Heart right ventricle (tissue), 16 donors: ENCODE measurements around the gene CYB5RL. TPM values are rescaled to one million over a fixed set of nuclear protein-coding genes. Genes with fewer than 3 reads are reported as not detected.

Source experiments
- ATAC-seq, 8 donors: fragments of 200-7000 bp; cut with Tn5 transposase; one replicate each; pipeline ENCODE4 v1.9.1; 2020; ENCODE audit warnings: mild to moderate bottlenecking in 8 of 8, moderate library complexity in 8 of 8, moderate number of reproducible peaks in 1 of 8
- DNase-seq, 2 donors: peaks; one replicate each; pipeline ENCODE4 v3.0.0-alpha.2; 2020
- H3K27ac ChIP-seq, 10 donors: fragments of 200-600 bp; sonication (generic) in 2 of 10; one replicate each; pipeline versions ENCODE4 v1.5.0 to v1.8.0; 2020 to 2022; ENCODE audit warnings: mild to moderate bottlenecking in 3 of 10
- H3K27me3 ChIP-seq, 7 donors: fragments of 200-600 bp; one replicate each; pipeline ENCODE4 v1.8.0; 2021 to 2022; ENCODE audit warnings: mild to moderate bottlenecking in 2 of 7
- H3K36me3 ChIP-seq, 9 donors: fragments of 200-600 bp; sonication (generic) in 1 of 9; one replicate each; pipeline versions ENCODE4 v1.5.0 to v1.8.0; 2020 to 2022; ENCODE audit warnings: mild to moderate bottlenecking in 2 of 9
- H3K4me1 ChIP-seq, 9 donors: fragments of 200-600 bp; sonication (generic) in 1 of 9; one replicate each; pipeline versions ENCODE4 v1.5.0 to v1.8.0; 2020 to 2022; ENCODE audit warnings: mild to moderate bottlenecking in 4 of 9
- H3K4me3 ChIP-seq, 10 donors: fragments of 200-600 bp; sonication (generic) in 2 of 10; one replicate each; pipeline versions ENCODE4 v1.5.0 to v1.8.0; 2020 to 2022; ENCODE audit warnings: mild to moderate bottlenecking in 7 of 10, moderate library complexity in 2 of 10
- H3K9me3 ChIP-seq, 11 donors: fragments of 200-600 bp in 10 of 11; sonication (generic) in 2 of 11; one replicate each; pipeline versions ENCODE4 v1.5.0 to v1.8.0; 2013 to 2022; ENCODE audit warnings: mild to moderate bottlenecking in 2 of 11, control low read depth in 1 of 11, moderate library complexity in 1 of 11
- WGBS, 2 donors: extraction: QIAGEN DNeasy Blood & Tissue Kit; methylation state at CpG; one replicate each; pipeline ENCODE4 v1.1.7; 2013; ENCODE audit warnings: inconsistent platforms in 1 of 2; 5-methylcytosine and 5-hydroxymethylcytosine counted together
- intact Hi-C, 10 donors: fragments of 100-400 bp; cut with DNase I; formaldehyde crosslinking; loops; one replicate each; pipeline versions ENCODE4 v1.11.1 to v1.14.2; 2022
- polyA plus RNA-seq, 2 donors: library from polyadenylated mRNA; stranded (reverse); fragments of 200-250 nt; gene quantifications; one replicate each; pipeline ENCODE4 v1.2.3, GENCODE V29; 2013
- total RNA-seq, 10 donors: library from RNA; stranded (reverse); fragmentation: NEBNext Ultra II Directional in 3 of 10; extraction: Animal tissue kit (Norgen Biotek cat#: 25700) in 3 of 10; gene quantifications; one replicate each; pipeline versions ENCODE4 v1.2.1 to v1.2.4, GENCODE V29; 2021 to 2023
- TF ChIP-seq, protein P1 (sequence below), 9 donors: fragments of 200-600 bp; sonication (generic) in 2 of 9; IDR thresholded peaks; one replicate each; pipeline versions ENCODE4 v1.5.0 to v1.8.0; 2021 to 2022; ENCODE audit warnings: antibody characterized with exemption in 9 of 9, mild to moderate bottlenecking in 5 of 9, moderate library complexity in 1 of 9
- donor health status: Arrhythmogenic right ventricular cardiomyopathy.
- donor health status: ischemic (EF 13 %, LVEDD 7.1; RV severe dilation, severe dysfunction).
- donor health status: healthy with polysubstance abuse.
- donor health status: DM: no; HTN: yes; CAD: no.
- donor health status: DM: no; HTN: no; CAD: no.
- donor health status: ischemic (EF 25% LVEDD 6.9; RV normal size, moderate dysfunction).
- donor health status: ischemic (EF 25% LVEDD 5.7; RV mildly dilated, moderate dysfunction).
- donor health status: healthy.
- donor health status: DM: yes; HTN: yes; CAD: no.
- donor health status: Ischemic cardiomyopathy.
- donor health status: ischemic (EF 35%, LVEDD 5.7; RV mildly dilated, moderate dysfunction).
- donor health status: nonischemic (EF 11% LVEDD 7.7; RV severe dilation, severe dysfunction).
- donor health status: DM: yes; HTN: yes; CAD: no.
- donor health status: PGD.
- donor health status: ischemic (EF 29% LVEDD 5.4; RV normal size, mild dysfunction).
- donor health status: nonischemic (EF 23%, LVEDD 6.1; RV moderate dilation, normal function).

CYB5RL gene
- total and polyA plus RNA-seq, 12 donors = 0.99 to 8.3 (median 5.4) TPM

DNA sequence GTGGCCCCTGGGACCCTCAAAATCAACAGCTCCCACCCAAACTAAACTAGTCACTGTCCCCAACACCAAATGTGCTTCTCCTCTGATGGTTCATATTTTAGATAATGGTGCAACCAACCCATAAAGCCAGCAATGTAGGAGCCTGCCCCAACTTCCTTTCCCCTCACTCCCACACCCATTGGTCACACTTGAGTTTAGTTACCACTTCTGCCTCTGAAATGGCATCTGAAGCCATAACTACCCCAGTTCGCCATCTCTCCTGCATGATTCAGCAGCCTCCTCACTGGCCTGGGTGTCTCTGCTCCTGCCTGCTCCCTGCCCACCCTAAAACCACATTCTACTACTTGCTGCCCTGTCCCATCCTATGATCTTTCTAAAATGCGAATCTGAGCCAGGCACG, 43.6 kb downstream of the CYB5RL start:
- Histone ChIP-seq H3K9me3 (no peaks in the 10 kb centered on the region), H3K4me1 (peaks cover 0 to 17% (median 8%) of the 10 kb centered on the region in 9 donors), H3K27me3 (no peaks in the 10 kb centered on the region), H3K4me3 (no peak overlapping the region), H3K27ac (no peak overlapping the region), H3K36me3 (no peaks in the 10 kb centered on the region)
- intact Hi-C loops = no loop called here
- TF ChIP-seq, protein P1, sequence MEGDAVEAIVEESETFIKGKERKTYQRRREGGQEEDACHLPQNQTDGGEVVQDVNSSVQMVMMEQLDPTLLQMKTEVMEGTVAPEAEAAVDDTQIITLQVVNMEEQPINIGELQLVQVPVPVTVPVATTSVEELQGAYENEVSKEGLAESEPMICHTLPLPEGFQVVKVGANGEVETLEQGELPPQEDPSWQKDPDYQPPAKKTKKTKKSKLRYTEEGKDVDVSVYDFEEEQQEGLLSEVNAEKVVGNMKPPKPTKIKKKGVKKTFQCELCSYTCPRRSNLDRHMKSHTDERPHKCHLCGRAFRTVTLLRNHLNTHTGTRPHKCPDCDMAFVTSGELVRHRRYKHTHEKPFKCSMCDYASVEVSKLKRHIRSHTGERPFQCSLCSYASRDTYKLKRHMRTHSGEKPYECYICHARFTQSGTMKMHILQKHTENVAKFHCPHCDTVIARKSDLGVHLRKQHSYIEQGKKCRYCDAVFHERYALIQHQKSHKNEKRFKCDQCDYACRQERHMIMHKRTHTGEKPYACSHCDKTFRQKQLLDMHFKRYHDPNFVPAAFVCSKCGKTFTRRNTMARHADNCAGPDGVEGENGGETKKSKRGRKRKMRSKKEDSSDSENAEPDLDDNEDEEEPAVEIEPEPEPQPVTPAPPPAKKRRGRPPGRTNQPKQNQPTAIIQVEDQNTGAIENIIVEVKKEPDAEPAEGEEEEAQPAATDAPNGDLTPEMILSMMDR (IDR thresholded peaks at IDR 0.05) = no peak
- no peak for ATAC-seq
- WGBS, 2 donors = 91 to 96% methylated on average over 3 of the region's 3 CpGs
- DNase-seq = no peak

DNA sequence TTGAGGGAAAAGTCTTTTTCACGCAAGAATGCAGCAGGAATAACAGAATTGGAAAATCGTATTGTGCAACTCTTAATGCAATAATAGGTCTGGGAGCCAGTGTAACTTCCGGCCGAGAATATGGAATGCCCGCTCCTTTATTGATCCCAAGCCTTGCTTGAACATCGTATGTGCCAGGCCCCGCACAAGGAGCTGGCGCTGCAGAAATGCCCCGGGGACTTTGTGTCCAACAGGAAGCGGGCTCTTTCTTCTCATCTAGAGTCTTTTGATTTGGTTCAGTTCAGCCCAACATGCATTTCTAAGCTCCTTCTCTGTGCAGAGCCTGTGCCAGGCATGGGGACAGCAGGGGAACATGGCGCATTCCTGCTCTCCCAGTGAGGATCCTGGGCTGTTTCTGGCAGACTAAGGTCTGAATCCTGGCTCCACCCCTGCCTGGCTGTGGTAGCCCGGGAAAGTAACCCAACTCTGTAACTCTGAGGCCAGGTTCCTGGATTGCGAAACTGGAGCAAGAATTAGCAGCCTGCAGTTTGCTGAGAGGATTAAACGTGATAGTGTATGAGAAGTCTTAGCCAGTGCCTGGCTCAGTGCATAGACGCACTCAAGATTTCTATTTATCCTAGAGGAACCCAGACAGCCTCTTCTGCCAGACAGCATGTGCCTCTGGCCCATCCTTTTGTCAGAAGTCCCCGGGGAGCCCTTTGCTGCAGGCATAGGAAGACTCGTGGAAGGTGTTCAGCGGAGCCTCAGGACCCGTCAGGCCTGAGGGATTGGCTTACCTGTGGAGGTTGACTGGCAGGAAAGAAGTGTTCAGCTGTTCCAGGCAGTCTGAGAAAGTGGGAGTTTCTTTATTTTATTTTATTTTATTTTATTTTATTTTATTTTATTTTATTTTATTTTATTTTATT, 46.0 kb downstream of the CYB5RL start:
- 62 to 68% methylated on average over 19 of the region's 19 CpGs for WGBS, 2 donors
- H3K27ac ChIP-seq = peak overlapping the region in 1 of 10 donors; percentile 7
- no peaks in the 10 kb centered on the region for H3K9me3 ChIP-seq
- no peak overlapping the region for H3K4me3 ChIP-seq
- H3K4me1 ChIP-seq = peaks cover 0 to 11% (median 4%) of the 10 kb centered on the region in 9 donors
- TF ChIP-seq, protein P1 (IDR thresholded peaks at IDR 0.05) = no peak
- intact Hi-C loops = no loop called here
- ATAC-seq (peak in 7 of 8 donors; percentile 39 to 87 (median 72)), DNase-seq (peak in 1 of 2 donors; percentile 31)
- no peaks in the 10 kb centered on the region for H3K36me3 ChIP-seq
- no peaks in the 10 kb centered on the region for H3K27me3 ChIP-seq

DNA sequence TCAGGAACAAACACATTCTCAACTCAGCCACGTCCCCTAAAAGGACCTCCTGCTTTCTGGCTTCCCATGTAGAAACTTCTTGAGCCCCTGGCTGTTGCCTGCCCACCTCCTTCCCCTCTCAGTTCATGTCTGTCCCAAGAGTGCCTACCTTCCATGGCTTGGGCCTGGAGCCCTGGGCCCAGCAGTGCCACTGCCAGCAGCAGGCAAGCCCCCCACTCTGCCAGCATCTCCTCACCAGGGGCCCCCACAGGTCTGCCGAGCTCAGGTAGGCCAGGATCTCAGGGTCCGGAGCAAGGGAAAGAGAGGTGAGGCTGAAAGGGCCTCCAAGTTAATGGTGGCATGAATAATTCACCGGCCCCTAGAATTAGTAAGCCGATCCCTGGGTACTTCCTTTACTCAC, 47.1 kb downstream of the CYB5RL start, which contains the start of gene CDCP2:
TSS of gene CDCP2 (minus strand) at position 305 of the 400 bp plus-strand sequence. CDS start at position 227, 78 bp downstream.
- TF ChIP-seq, protein P1 (IDR thresholded peaks at IDR 0.05) = no peak
- Histone ChIP-seq H3K36me3 (no peaks in the 10 kb centered on the region), H3K4me1 (peaks cover 0 to 11% (median 4%) of the 10 kb centered on the region in 9 donors), H3K9me3 (no peaks in the 10 kb centered on the region), H3K27ac (peak within 1 kb of the TSS in 1 of 10 donors; percentile 7), H3K4me3 (no peak within 1 kb of the TSS), H3K27me3 (no peaks in the 10 kb centered on the region)
- intact Hi-C loops = no loop called here
- ATAC-seq = no peak
- 93 to 97% methylated on average over 5 of the region's 5 CpGs for WGBS, 2 donors
- no peak for DNase-seq

DNA sequence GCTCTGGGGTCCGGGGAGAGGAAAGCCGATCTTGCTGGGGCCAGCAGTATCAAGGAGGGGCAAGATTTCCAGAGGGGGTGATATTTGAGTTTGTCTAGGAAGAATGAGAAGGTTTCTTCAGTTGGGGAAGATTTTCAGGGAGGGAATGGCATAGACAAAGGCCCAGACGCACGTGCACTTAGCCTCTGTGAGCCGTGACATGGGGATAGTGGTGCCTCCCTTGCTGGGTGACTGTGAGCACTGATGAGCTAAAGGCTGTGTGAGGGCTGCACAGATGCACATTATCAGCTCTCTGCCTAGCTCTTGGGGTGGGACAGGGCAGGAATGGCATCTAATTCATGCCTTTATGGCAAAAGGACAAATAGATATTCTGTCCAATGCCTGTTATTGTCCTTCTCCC, 48.8 kb downstream of the CYB5RL start:
- intact Hi-C loops = no loop called here
- Histone ChIP-seq H3K9me3 (no peaks in the 10 kb centered on the region), H3K4me3 (no peak overlapping the region), H3K36me3 (no peaks in the 10 kb centered on the region), H3K27me3 (no peaks in the 10 kb centered on the region), H3K27ac (no peak overlapping the region), H3K4me1 (peaks cover 0 to 11% (median 4%) of the 10 kb centered on the region in 9 donors)
- TF ChIP-seq, protein P1 (IDR thresholded peaks at IDR 0.05) = no peak
- 88 to 89% methylated on average over 5 of the region's 5 CpGs for WGBS, 2 donors
- DNase-seq (no peak), ATAC-seq (no peak)

Other genes starting within 250 kb of the CYB5RL start
- gene LDLRAD1, start 181.8 kb downstream of the CYB5RL start, total RNA-seq = not detected
- gene LDLRAD1, start 181.8 kb downstream of the CYB5RL start, polyA plus RNA-seq = not detected
- gene TMEM59, start 146.8 kb downstream of the CYB5RL start, total RNA-seq = 100 to 1,000 TPM; 285 to 474 (median 345) TPM
- 100 to 1,000 TPM in 1 of 2 donors, 10 to 100 TPM in 1; 98.2 to 231 TPM for gene TMEM59, start 146.8 kb downstream of the CYB5RL start, polyA plus RNA-seq
- gene TCEANC2, start 146.4 kb downstream of the CYB5RL start, total RNA-seq = 1 to 10 TPM; 2.3 to 5.9 (median 4.1) TPM
- 1 to 10 TPM; 1.4 to 2.6 TPM for gene TCEANC2, start 146.4 kb downstream of the CYB5RL start, polyA plus RNA-seq
- gene CDCP2, start 47.0 kb downstream of the CYB5RL start, total RNA-seq = under 1 TPM in 1 of 10 donors, not detected in 9; 0.11 TPM
- under 1 TPM in 1 of 2 donors, not detected in 1; 0.03 TPM for gene CDCP2, start 47.0 kb downstream of the CYB5RL start, polyA plus RNA-seq
- gene MRPL37, start 137 bp upstream of the CYB5RL start, total RNA-seq = 10 to 100 TPM; 82.2 to 97.4 (median 90.2) TPM
- 10 to 100 TPM; 33.0 to 75.2 TPM for gene MRPL37, start 137 bp upstream of the CYB5RL start, polyA plus RNA-seq
- gene SSBP3, start 206.4 kb upstream of the CYB5RL start, total RNA-seq = 10 to 100 TPM; 33.7 to 71.9 (median 52.8) TPM
- 10 to 100 TPM; 17.6 to 58.8 TPM for gene SSBP3, start 206.4 kb upstream of the CYB5RL start, polyA plus RNA-seq